SH-SY5Y (cell line): ENCODE measurements around the gene BOD1L2.

Source experiments
- GATA2 ChIP-seq: IDR thresholded peaks from 2 replicates; pipeline ENCODE4 v1.6.1; 2011; ENCODE audit warnings: mild to moderate bottlenecking, low read depth, low read length
- GATA3 ChIP-seq: IDR thresholded peaks from 2 replicates; pipeline ENCODE4 v1.6.1; 2011; ENCODE audit warnings: low read depth, mild to moderate bottlenecking, low read length, moderate library complexity

BOD1L2 gene

GRCh38 chr18:57137847-57138246, 9.0 kb upstream of the BOD1L2 start:
- no peak for TF ChIP-seq GATA3
- no peak for TF ChIP-seq GATA2

DNA sequence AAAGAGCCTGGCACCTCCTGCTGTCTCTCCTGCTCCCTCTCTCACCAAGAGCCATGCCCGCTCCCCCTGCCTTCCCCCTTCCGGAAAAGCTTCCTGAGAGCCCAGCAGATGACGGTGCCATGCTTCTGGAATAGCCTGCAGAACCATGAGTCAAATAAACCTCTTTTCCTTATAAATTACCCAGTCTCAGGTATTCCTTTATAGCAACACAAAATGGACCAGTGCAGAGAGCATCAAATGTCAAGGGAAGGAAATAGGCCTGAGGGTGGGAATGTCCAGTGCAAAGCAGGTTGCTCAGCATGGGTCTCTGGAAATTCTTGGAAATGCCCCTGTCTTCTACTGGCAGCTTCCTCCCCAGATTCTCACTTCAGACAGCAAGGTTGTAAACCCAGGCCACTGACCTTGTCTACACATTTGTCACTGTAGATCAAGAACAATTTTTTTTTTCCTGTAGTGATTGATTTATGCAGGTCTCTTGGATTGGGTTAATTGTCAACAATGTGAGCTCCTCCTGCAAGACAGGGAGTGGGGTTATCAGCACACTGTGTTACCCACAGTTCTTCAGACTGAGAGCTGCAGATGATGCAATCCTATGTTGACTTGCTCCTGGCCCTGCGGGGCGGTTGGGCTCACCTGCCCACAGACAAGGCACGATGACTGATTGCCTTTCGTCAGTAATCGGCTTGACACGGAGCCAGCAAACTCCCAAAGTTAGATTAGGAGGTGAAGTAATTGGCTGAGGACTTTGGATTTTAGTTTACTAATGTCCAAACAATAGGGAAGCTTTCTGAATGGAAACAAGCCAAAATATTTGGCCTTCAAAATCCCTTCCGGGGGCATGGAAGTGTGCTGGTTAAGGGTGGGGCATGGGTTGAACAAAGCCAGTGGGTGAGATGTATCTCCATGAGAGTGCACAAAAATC, 5.4 kb upstream of the BOD1L2 start:
- TF ChIP-seq GATA2 (no peak), GATA3 (no peak)

DNA sequence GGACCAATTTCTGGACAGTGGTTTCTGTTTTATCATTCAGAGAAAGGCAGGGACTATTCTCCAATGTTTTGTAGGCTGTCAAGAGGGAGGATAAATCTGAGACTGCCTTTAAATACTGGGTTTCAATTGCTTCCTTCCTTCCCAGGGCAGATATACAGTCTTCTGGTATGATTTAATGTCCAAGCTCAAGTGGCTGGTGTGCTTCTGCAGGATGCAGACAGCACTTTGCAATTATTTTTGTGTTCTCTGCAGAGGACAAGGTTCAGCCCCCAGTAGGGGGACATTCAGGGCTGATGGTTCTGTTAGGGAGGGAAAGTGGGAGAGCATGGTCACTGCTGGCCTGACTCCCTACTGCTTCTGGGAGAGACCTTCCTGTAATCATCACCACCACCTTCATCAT, 4.6 kb upstream of the BOD1L2 start:
- no peak for TF ChIP-seq GATA2
- no peak for TF ChIP-seq GATA3

DNA sequence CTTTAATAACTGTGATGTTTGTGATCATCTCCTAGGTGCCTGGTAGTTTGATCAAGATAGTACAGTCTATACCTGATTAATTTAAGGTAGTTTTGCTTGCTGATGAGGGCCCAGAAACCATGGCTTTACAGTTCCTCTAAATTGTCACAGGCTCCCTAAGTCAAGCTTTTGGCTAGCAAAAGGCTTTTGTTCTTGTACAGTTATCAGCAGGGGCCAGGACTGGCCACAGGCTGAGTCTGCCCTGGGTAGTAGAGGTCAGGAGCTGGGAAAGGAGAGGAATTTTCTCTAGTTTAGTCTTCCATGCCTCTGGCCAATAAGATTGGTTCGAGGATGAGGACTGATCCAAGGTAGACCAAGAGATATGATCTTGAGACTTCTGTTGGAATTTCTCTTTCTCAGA, 3.6 kb upstream of the BOD1L2 start:
- TF ChIP-seq GATA2: no peak
- TF ChIP-seq GATA3: no peak

DNA sequence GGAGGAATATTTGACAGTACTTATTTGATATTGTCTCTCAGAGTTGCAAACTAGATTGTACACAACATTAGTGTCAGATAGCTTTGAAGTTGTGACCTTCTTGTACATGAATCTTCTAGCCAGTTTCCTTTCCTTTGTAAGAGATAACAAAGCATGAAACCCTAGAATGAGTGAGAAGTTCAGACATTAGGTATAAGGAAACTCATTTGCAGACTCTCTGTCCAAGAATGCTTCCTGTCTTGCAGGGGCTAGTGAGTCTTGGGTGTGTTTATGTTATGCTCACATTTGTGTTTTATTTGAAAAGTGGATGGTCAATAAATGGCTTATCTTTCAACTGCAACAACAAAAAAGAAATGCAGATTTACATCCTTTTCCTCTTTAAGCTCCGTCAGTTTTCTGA, 1.4 kb downstream of the BOD1L2 start:
- TF ChIP-seq GATA2: no peak
- no peak for TF ChIP-seq GATA3

GRCh38 chr18:57149051-57149450, 2.2 kb downstream of the BOD1L2 start:
- TF ChIP-seq GATA2: no peak
- no peak for TF ChIP-seq GATA3

- TF ChIP-seq GATA3: no peak
- no peak for TF ChIP-seq GATA2
Measured at GRCh38 chr18:57149531-57149930, 2.6 kb downstream of the BOD1L2 start.

DNA sequence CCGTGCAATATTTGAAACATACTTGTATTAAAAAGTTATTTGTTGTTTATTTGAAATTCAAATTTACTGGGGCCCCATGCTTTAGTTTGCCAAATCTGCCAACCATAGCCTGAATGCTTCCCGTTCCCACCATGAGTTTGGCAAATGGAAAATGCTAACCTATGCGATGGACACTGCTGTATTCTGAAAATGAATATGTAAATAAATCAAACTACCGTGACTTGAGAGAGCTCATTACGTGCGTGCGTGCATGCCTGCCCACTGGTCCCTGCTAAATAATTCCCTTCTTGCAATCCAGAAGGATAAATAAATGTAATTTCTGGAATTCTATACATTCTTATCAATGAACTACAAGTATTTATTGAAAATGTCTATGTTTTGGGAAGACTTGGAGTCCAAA, 3.2 kb downstream of the BOD1L2 start:
- TF ChIP-seq GATA3 (no peak), GATA2 (no peak)

DNA sequence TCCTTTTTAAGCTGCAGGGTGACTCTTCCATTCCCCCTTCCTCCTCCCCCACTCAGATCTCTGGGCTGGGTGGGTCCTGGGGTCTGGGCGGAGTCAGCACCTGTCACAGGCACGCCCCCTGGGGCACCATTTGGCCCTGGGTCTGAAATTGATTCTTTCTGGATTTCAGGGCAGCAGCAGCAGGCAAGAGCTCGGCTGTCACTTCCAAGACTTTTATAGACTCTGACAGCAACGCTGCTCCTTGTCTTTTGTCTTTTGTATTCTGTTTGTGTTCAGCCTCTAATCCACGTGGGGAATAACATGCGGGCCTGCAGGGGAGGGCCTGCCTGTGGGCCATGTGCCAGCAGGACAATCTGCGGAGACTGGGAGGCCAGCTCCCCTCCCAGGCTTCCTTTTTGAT, 3.9 kb downstream of the BOD1L2 start:
- TF ChIP-seq GATA2: no peak
- TF ChIP-seq GATA3: no peak

DNA sequence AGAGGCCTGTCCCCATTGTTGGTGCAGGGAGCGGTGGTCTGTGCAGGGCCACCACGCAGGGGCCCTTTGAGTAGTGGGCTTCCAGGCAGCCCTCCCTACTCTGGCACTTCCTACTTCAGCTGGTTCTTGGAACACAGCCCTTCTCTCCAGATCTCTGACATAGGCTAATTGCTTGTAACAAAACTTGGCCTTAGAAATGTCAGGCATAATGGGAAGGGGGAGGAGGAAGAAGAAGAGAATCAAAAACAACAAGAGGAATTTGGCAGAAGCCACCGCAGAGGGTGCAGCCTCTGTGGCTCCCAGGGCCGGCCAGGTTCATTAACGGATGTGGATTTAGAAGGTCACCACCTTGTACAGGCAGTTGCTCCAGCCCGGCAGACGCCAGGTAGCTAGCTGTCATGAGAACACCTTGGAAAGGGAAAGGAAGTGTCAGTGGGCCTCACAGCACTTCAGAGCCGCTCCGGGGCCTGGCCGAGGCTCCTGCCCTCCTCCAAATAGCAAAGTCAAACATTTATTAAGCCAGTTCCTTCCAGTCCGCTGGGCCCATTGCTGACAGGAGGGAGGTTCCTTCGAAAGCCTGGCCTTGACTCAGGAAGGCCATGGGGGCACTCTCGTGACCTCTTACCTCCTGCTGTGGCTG, 7.4 kb downstream of the BOD1L2 start:
- TF ChIP-seq GATA3: no peak
- TF ChIP-seq GATA2: no peak

DNA sequence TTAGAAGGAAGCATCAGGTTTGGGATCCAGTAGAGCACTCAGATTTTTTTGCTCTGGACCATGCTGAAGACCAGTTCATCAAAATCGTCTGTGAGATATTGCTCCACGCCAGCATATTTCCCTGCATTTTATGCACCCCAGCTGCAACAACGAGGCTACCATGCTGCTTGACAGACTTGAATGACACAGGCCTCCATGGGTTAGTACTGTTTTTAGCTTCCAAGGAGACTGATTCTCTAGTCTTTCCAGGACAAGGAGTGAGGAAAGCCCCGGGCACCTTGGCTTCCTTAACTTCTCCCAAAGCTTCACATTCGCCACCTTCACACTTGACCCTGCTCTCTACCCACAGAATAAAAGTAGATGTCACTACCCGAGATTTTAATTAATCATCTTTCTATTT, 17.5 kb downstream of the BOD1L2 start:
- no peak for TF ChIP-seq GATA3
- no peak for TF ChIP-seq GATA2

DNA sequence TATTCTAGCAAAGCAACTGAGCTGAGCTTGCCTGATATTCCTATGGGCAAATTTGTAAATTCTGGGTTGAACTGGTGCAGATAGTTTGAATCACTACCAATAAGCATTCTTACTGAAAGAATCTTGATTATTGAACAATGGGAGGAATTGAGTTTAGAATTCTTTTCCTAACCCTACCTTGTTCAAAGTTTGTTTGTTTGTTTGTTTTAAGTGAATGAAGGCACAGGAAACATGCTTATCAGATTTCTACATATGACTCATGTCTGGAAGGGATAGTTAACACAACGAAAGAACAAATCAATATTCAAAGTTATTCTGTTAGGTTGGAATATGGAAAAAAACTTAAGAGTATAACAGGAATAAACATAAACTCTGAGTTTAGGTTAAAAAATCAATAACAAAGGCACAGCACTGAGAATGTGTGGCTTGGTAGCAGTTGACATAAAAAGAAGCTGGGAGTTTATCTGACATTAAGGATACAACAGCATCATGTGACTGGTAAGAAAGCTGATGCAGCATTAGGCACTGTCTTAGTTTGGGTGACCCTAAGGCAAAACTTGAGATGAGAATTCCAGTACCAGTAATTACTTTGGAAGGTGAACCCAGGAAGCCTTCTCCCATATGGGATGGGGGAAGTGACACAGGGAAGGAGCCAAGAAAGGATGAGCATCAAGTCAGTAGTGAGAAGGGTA, 20.9 kb downstream of the BOD1L2 start:
- no peak for TF ChIP-seq GATA3
- no peak for TF ChIP-seq GATA2

DNA sequence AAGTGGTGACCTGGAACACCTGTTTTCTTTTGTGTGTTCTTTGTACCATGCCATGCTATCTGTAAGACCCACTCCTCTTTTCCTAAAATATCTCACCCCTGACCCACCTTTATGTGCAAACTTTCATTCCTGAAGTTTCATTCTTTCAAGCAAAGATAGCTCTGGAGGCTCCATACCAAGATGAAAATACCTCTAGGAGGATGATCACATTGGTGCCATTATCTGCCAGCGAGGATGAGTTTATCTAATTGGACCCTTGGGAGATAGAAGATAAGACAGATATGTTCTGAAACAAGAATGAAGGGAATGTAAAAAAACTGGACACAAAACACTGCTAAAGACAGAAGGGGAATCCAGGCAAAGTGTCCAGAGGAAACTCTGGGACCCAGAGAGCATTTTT, 24.1 kb downstream of the BOD1L2 start:
- TF ChIP-seq GATA3 (no peak), GATA2 (no peak)

DNA sequence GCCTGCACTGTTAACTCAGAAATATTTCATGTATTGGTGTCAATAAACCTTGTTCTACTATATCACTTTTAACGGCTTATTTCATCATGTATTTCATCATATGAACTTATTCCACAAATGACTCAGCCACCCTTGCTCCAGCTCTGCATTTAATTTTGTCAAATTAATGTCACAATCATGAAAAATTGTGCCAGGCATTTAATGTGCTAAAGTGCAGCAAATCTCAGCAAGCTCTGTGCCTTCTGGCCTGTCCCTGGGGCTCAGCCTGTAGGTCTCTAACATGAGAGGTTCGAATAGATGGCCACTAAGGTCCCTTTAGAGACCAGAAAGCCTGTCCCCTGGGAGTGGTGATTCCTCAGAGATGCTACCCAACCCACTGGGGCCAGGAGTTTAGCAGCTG, 28.6 kb downstream of the BOD1L2 start:
- TF ChIP-seq GATA2 (no peak), GATA3 (no peak)
